ENCODE measurements around the gene ZNF319. TPM values are rescaled to one million over a fixed set of nuclear protein-coding genes. Genes with fewer than 3 reads are reported as not detected.

ZNF319 gene
- total and polyA plus RNA-seq, 2 of the 13 experiments (the other 11 are each of a cell fraction or from before 2014, with no cell fraction given), result 2.4 to 3.6 TPM

GRCh38 chr16:58025351-58026138 is 25.1 kb upstream of the ZNF319 start, which contains the start of gene MMP15 (continued):
- no peak for TF ChIP-seq SOX13 (IDR thresholded peaks at IDR 0.05)
- peak in 1 of 2 experiments; percentile 77; a peak in 2 of 4 replicates for TF ChIP-seq SOX13 (CRISPR knock-in tag; conservative IDR thresholded peaks at IDR 0.05 in 1 of 2, IDR thresholded peaks at IDR 0.05 in 1 of 2)
- TF ChIP-seq SALL1 (CRISPR knock-in tag; IDR thresholded peaks at IDR 0.05), result peak; percentile 85
- TF ChIP-seq KLF13 (CRISPR knock-in tag; IDR thresholded peaks at IDR 0.05), result peak; percentile 85
- peak; percentile 46; the same call in 1 of the 2 replicates for TF ChIP-seq IRF9 (CRISPR knock-in tag; IDR thresholded peaks at IDR 0.05; ENCODE audit: borderline replicate concordance)
- TF ChIP-seq HNRNPLL (IDR thresholded peaks at IDR 0.05; ENCODE audit: low read depth, low read length, poor library complexity, severe bottlenecking), result peak; percentile 46
- TF ChIP-seq ZSCAN12 (CRISPR knock-in tag; IDR thresholded peaks at IDR 0.05), result 0 out of 2 replicates have a peak, but pooled peaks have one; percentile 50
- TF ChIP-seq ZFP91 (CRISPR knock-in tag; IDR thresholded peaks at IDR 0.05; ENCODE audit: borderline replicate concordance), result peak; percentile 99
- TF ChIP-seq ZNF275 (CRISPR knock-in tag; IDR thresholded peaks at IDR 0.05; ENCODE audit: borderline replicate concordance), result peak; percentile 74
- TF ChIP-seq ZNF580 (CRISPR knock-in tag; IDR thresholded peaks at IDR 0.05; ENCODE audit: borderline replicate concordance, low read depth), result no peak
- no peak for TF ChIP-seq REST (IDR thresholded peaks at IDR 0.05; ENCODE audit: borderline replicate concordance in 1 of 2, low read depth in 1 of 2, low read length in 2 of 2)
- TF ChIP-seq ZNF607 (CRISPR knock-in tag; IDR thresholded peaks at IDR 0.05; ENCODE audit: borderline replicate concordance), result peak; percentile 38; the same call in 1 of the 2 replicates
- peak; percentile 79 for TF ChIP-seq ZNF879 (CRISPR knock-in tag; IDR thresholded peaks at IDR 0.05)
- 0 out of 2 replicates have a peak, but pooled peaks have one; percentile 33 for TF ChIP-seq DR1 (CRISPR knock-in tag; IDR thresholded peaks at IDR 0.05)
- 0 out of 2 replicates have a peak, but pooled peaks have one; percentile 48 for TF ChIP-seq GATA4 (IDR thresholded peaks at IDR 0.05; ENCODE audit: borderline replicate concordance, low read depth)
- TF ChIP-seq MTF1 (CRISPR knock-in tag; IDR thresholded peaks at IDR 0.05), result 0 out of 2 replicates have a peak, but pooled peaks have one; percentile 21
- TF ChIP-seq ZNF225 (CRISPR knock-in tag; IDR thresholded peaks at IDR 0.05), result peak; percentile 85; the same call in 1 of the 2 replicates
- TF ChIP-seq SP5 (CRISPR knock-in tag; IDR thresholded peaks at IDR 0.05; ENCODE audit: borderline replicate concordance, low read depth), result peak; percentile 92; the same call in 1 of the 2 replicates
- peak; percentile 75 to 89 for TF ChIP-seq NR2F1 (CRISPR knock-in tag; IDR thresholded peaks at IDR 0.05)
- no peak for TF ChIP-seq ZNF547 (CRISPR knock-in tag; IDR thresholded peaks at IDR 0.05)
